ENCODE results near the gene DNAH2.

- TF ChIP-seq CTCF (IDR thresholded peaks at IDR 0.05 in 8 of 11, conservative IDR thresholded peaks at IDR 0.05 in 3 of 11) = peak in 1 of 11 experiments; percentile 26
- TF ChIP-seq POLR2A (IDR thresholded peaks at IDR 0.05) = peak in 1 of 3 donors; percentile 75
Measured at GRCh38 chr17:7844292-7845154, 127.0 kb downstream of the DNAH2 start.
